ENCODE measurements around the gene MFNG. TPM values are rescaled to one million over a fixed set of nuclear protein-coding genes. Genes with fewer than 3 reads are reported as not detected.

Gene MFNG
- total RNA-seq, 1 donor from 2014 or later = 0.82 TPM

DNA sequence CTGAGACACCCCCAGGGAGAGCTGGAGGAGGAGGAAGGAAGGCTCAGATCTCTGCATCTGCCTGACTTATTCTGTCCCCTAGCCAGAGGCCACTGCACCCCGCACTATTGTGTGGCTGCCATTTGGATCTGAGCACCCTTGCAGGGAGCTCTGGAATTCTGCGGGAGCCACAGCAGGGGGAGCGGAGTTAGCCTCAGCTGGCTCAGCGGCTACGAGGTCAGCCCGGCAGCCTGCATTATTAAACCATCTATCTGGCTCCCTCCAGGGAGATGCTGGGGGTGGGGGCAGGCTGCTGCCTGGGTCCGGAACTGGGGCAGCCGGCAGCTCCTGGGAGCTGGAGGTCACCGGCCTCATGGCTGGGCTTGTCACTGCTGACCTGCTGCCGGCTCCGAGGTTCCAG lies 52.4 kb downstream of the MFNG start:
- Mint-ChIP-seq H3K27ac (no peak overlapping the region), H3K4me3 (no peak overlapping the region), H3K9me3 (peaks cover 4% of the 10 kb centered on the region), H3K36me3 (no peaks in the 10 kb centered on the region), H3K27me3 (peaks cover 58% of the 10 kb centered on the region), H3K4me1 (ENCODE audit: unreplicated experiment) (peaks cover 22% of the 10 kb centered on the region)
- no peak for DNase-seq (ENCODE audit: extremely low spot score, unreplicated experiment)
- TF ChIP-seq, protein P1, sequence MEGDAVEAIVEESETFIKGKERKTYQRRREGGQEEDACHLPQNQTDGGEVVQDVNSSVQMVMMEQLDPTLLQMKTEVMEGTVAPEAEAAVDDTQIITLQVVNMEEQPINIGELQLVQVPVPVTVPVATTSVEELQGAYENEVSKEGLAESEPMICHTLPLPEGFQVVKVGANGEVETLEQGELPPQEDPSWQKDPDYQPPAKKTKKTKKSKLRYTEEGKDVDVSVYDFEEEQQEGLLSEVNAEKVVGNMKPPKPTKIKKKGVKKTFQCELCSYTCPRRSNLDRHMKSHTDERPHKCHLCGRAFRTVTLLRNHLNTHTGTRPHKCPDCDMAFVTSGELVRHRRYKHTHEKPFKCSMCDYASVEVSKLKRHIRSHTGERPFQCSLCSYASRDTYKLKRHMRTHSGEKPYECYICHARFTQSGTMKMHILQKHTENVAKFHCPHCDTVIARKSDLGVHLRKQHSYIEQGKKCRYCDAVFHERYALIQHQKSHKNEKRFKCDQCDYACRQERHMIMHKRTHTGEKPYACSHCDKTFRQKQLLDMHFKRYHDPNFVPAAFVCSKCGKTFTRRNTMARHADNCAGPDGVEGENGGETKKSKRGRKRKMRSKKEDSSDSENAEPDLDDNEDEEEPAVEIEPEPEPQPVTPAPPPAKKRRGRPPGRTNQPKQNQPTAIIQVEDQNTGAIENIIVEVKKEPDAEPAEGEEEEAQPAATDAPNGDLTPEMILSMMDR (conservative IDR thresholded peaks at IDR 0.05) = no peak

DNA sequence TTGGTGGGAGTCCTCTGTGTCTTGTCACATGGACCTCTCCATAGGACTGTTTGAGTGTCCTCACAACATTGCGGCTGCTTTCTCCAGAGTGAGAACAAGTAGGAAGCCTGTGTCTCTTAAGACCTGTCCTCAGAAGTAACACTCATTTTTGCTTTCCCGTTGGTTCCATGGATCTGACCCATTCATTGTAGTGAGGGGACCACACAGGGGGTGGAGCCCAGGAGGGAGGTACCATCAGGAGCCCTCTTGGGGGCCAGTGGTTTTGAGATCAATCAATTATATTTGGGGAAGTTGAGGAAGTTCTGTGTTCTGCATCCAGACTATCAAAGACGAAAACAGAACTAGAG lies 53.5 kb downstream of the MFNG start:
- H3K36me3 Mint-ChIP-seq = no peaks in the 10 kb centered on the region
- no peak overlapping the region for H3K4me3 Mint-ChIP-seq
- peaks cover 64% of the 10 kb centered on the region for H3K27me3 Mint-ChIP-seq
- peak overlapping the region; percentile 82 for H3K27ac Mint-ChIP-seq
- peaks cover 4% of the 10 kb centered on the region for H3K9me3 Mint-ChIP-seq
- no peak for DNase-seq (ENCODE audit: extremely low spot score, unreplicated experiment)
- TF ChIP-seq, protein P1 (conservative IDR thresholded peaks at IDR 0.05) = no peak
- peaks cover 22% of the 10 kb centered on the region for H3K4me1 Mint-ChIP-seq (ENCODE audit: unreplicated experiment)

DNA sequence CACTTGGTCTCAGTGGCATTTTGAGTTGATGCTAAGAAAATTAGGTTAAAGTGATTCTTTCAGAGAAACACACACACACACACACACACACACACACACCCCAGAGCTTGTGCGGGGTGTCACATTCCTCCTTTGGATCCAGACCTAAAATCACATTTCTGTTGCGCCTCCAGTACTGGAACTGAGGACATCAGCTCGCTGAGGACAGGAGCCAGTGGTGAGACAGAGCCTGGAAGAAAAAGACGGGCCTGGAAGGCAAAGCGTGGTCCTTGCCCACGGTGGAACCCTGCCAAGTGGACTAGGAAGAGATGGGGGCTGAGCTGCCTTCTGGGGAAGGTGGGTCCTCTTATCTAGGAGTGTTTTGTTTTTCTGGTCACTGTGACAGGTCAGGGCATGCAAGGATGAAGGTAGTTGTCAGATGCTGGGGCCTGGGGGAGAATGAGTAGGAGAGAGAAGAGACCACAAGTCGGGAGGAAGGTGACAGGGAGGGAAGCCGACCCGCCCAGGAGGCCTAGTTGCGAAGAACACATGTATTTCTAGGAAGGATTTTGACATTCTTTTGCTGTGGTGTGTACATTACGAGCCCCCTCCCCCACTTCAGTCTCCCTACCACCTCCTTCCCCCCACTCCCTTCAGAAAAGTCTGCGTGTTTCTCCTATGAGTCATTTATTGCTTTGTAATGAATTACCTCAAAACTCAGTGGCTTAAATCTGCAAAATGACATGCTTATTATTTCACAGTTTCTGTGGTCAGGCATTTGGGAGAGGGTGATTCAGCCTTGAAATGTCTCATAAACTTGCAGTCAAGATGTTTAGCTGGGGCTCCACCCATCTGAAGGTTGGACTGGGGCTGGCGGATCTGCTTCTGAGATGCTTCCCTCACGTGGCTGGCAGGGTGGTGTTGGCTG lies 54.1 kb downstream of the MFNG start:
- peak overlapping the region; percentile 82 for H3K27ac Mint-ChIP-seq
- peak overlapping the region; percentile 58 for H3K4me3 Mint-ChIP-seq
- peaks cover 62% of the 10 kb centered on the region for H3K27me3 Mint-ChIP-seq
- peaks cover 4% of the 10 kb centered on the region for H3K9me3 Mint-ChIP-seq
- DNase-seq (ENCODE audit: extremely low spot score, unreplicated experiment) = no peak
- TF ChIP-seq, protein P1 (conservative IDR thresholded peaks at IDR 0.05) = no peak
- peaks cover 22% of the 10 kb centered on the region for H3K4me1 Mint-ChIP-seq (ENCODE audit: unreplicated experiment)
- H3K36me3 Mint-ChIP-seq = no peaks in the 10 kb centered on the region

DNA sequence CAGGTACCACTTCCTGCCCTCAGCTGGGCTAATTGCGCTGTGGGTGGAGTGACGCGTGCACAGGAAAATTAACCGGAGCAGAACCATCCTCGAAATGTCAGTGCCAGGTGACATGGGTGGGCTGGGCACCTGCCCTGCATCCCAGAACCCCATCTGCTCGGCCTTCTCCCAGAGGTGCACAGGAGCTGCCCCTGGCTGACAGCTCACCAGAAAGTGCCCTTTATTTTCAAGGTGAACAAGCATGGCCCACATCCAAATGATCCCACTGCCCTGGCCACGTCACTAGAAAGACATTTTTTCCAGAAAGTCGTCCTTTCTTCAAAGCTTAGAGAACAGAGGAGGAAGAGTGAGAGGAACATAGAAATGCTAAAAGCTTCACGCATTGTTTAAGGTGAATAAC lies 54.8 kb downstream of the MFNG start:
- H3K9me3 Mint-ChIP-seq = peaks cover 4% of the 10 kb centered on the region
- H3K4me3 Mint-ChIP-seq = no peak overlapping the region
- peak overlapping the region; percentile 82 for H3K27ac Mint-ChIP-seq
- TF ChIP-seq, protein P1 (conservative IDR thresholded peaks at IDR 0.05) = no peak
- H3K36me3 Mint-ChIP-seq = no peaks in the 10 kb centered on the region
- H3K4me1 Mint-ChIP-seq (ENCODE audit: unreplicated experiment) = peaks cover 22% of the 10 kb centered on the region
- DNase-seq (ENCODE audit: extremely low spot score, unreplicated experiment) = no peak
- peaks cover 67% of the 10 kb centered on the region for H3K27me3 Mint-ChIP-seq

DNA sequence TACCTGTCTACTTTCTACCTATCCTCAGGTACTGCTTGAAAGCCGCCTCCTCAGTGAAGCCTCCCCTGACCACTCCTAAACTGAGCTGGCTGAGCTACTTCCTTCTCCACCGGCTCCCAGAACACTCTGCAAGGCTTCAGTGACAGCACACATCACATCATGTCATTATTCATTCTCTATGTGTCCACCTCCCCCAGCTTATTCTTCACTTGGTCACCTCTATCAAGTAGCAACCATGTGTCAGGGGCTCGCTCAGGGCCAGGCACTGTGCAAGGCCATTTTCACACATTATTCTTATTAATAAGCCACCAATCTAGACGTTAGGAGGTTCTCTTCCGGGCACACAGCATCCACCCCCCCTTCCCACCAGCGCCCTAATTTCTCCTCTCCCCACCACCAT lies 55.2 kb downstream of the MFNG start:
- TF ChIP-seq, protein P1 (conservative IDR thresholded peaks at IDR 0.05) = no peak
- Mint-ChIP-seq H3K9me3 (peaks cover 4% of the 10 kb centered on the region), H3K4me3 (no peak overlapping the region), H3K4me1 (ENCODE audit: unreplicated experiment) (peaks cover 25% of the 10 kb centered on the region), H3K27me3 (peaks cover 71% of the 10 kb centered on the region), H3K36me3 (no peaks in the 10 kb centered on the region), H3K27ac (no peak overlapping the region)
- DNase-seq (ENCODE audit: extremely low spot score, unreplicated experiment) = no peak

Measured in type B pancreatic cell (in vitro differentiated cells).